ENCODE results near the gene PAPLN.

PAPLN gene

GRCh38 chr14:73260574-73260973 is 23.3 kb downstream of the PAPLN start:
- ChIA-PET CTCF (no interaction called here), POLR2A (no interaction called here)
- TF ChIP-seq CTCF (IDR thresholded peaks at IDR 0.05; ENCODE audit: insufficient read depth, low read length, missing control alignments) = no peak
- no peak overlapping the region for H3K4me3 ChIP-seq (ENCODE audit: low read depth, low read length)
- no peak for DNase-seq (ENCODE audit: low read depth, low spot score)

DNA sequence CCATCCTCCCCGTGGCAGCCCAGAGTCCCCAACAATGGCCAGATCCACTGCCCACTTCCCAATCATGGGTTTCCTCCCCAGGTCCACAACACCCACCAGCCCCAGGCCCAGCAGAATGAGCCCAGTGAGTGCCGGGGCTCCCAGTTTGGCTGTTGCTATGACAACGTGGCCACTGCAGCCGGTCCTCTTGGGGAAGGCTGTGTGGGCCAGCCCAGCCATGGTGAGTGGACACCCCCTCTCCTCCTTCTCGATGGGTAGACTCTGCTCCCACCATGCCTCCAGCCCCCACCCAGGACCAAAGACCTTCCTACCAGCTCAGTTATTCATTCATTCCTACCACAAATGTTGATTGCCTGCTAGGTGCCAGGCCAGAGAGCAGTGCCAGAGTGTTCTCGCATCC is 23.8 kb downstream of the PAPLN start:
- CTCF ChIA-PET = no interaction called here
- no peak overlapping the region for H3K4me3 ChIP-seq (ENCODE audit: low read depth, low read length)
- TF ChIP-seq CTCF (IDR thresholded peaks at IDR 0.05; ENCODE audit: insufficient read depth, low read length, missing control alignments) = no peak
- DNase-seq (ENCODE audit: low read depth, low spot score) = no peak
- POLR2A ChIA-PET = no interaction called here

GRCh38 chr14:73261520-73262426 is 24.5 kb downstream of the PAPLN start:
- POLR2A ChIA-PET = no interaction called here
- no peak for DNase-seq (ENCODE audit: low read depth, low spot score)
- TF ChIP-seq CTCF (IDR thresholded peaks at IDR 0.05; ENCODE audit: insufficient read depth, low read length, missing control alignments) = no peak
- no peak overlapping the region for H3K4me3 ChIP-seq (ENCODE audit: low read depth, low read length)
- CTCF ChIA-PET = interaction anchor here (0.9 to 1.2 kb wide), 2 partner anchors 34 to 210 kb away, joined by 3 read pairs; no protein-coding TSS in a partner anchor

- no peak for TF ChIP-seq CTCF (IDR thresholded peaks at IDR 0.05; ENCODE audit: insufficient read depth, low read length, missing control alignments)
- no peak for DNase-seq (ENCODE audit: low read depth, low spot score)
- POLR2A ChIA-PET = no interaction called here
- CTCF ChIA-PET = interaction anchor here (0.9 to 1.2 kb wide), 2 partner anchors 33 to 209 kb away, joined by 3 read pairs; no protein-coding TSS in a partner anchor
- H3K4me3 ChIP-seq (ENCODE audit: low read depth, low read length) = no peak overlapping the region
Observed at GRCh38 chr14:73262427-73263183, 25.3 kb downstream of the PAPLN start.

DNA sequence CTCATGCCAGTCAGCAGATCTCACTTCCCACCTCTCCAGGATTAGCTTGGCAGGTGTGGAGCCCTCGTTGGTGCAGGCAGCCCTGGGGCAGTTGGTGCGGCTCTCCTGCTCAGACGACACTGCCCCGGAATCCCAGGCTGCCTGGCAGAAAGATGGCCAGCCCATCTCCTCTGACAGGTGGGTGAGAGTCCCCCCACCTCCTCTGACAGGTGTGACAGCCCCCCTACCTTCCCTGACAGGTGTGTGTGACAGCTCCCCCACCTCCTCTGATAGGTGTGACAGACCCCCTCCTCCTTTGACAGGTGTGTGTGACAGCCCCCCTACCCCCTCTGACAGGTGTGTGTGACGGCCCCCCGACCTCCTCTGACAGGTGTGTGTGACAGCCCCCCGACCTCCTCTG is 26.3 kb downstream of the PAPLN start:
- POLR2A ChIA-PET = no interaction called here
- CTCF ChIA-PET = no interaction called here

More for the DNA sequence above, 26.3 kb downstream of the PAPLN start:
- TF ChIP-seq CTCF (IDR thresholded peaks at IDR 0.05; ENCODE audit: insufficient read depth, low read length, missing control alignments) = no peak
- no peak for DNase-seq (ENCODE audit: low read depth, low spot score)
- H3K4me3 ChIP-seq (ENCODE audit: low read depth, low read length) = no peak overlapping the region
